ENCODE results near the gene COL6A5.

Gene COL6A5

DNA sequence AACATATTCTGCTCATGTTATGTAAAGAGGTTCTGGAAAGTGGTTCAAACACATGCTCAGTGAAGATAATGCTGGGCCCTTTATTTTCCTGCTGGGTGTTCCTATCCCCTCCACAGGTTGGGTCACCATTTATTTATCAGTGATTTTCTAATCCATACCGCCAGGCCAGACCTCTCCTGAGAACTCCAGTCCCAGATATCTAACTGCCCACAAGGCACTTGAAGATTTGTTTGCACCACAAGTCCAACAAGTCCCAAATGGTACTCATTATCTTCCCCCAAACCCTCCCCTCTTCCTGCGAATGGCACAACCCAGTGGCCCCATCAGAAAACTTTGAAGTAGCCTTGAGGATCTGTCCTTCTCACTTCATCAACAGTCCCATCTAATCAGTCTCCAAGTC is 176.9 kb downstream of the COL6A5 start:
- DNase-seq = no peak

DNA sequence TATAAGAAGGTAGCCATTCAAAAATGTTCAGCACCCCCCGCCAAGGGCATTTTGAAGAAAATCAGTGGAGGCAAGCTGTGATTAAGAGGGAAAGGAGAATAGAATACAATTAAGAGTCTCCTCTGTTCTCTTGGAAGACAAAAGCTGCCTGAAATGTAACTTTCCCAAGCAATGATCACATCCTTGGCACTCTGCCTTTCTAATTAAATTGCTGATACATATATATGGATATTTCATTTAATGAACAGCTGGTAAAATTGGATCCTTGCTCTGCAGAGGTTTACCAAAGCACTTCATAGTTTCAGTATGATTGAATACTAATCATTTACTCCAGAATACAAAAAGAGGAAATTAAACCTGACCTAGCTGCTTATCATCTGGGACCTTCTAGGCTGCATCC is 182.0 kb downstream of the COL6A5 start:
- DNase-seq = no peak

DNA sequence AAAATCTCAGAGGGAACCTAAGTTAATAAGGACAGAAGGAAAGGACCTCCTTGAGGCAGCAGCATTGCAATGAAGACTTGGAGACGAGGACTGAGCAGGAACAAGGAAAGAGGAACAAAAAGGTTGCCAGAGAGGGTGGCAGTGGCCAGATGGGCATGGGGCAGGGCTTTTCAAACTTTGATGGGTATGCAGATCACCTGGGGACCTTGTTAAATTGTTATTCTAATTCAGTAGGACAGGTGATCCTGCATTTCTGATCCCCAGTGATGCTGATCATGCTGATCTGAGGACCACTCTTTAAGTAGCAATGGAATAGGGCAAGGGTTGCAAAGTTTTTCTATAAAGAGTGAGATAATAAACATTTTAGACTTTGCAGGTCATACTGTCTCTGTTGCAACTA is 182.6 kb downstream of the COL6A5 start:
- DNase-seq = no peak

DNA sequence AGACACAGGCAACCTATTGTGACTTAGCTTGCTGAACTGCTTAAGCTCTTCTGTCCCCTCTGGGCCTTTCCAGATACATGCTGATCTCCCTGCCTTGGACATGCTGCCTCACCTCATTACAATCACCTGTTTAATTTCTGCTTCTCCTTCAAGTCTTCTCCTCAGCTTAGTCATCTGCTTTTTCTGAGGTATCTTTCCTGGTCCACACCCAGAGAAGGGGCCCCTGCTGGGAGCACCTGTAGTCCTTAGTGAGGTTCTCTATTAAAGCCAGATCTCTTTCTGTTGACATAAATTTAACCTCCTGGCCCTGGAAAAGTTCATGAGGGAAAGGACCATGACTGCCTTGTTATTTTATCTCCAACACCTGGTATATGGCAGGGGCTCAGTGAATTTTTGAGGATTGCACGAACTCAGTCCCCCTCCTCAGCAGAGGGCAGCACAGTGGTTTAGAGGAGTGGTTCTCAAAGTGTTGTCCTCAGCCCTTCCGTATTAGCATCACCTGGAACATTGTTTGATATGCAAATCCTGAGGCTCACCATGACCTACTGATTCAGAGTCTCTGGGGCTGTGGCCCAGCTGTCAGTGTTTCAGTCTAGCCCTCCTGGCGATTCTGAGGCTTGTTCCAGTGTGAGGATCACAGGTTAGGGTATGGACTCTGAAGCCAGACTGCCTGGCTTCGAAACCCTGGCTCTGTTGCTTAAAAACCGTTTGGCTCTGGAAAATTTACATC is 184.2 kb downstream of the COL6A5 start:
- DNase-seq = no peak

DNA sequence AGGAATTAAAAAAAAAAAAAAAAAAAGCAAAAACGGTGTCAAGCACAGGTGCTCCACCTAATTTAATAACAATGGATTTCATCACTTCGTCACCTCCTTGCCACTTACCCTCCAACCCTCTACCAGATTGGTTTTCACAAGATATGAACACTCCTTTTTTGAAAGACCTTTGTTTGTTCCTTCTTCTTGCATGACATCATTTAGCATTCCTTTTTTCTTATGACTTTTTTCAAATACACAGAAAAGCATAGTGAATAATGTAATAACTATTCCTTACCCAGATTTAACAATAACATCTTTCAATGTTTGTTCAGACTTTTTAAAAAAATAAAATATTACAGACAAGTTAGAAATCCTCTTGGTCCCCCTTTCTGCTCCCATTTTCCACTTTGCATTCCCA is 187.8 kb downstream of the COL6A5 start:
- no peak for DNase-seq

Measured in fibroblast of skin of right biceps (primary cell).